ENCODE data around the gene MIPOL1.

- no peak for TF ChIP-seq TAF1 (IDR thresholded peaks at IDR 0.05; ENCODE audit: borderline replicate concordance, low read depth, low read length)
- no peak for TF ChIP-seq POLR2AphosphoS5 (IDR thresholded peaks at IDR 0.05; ENCODE audit: low read depth, low read length)
- no peak for TF ChIP-seq POLR2A (IDR thresholded peaks at IDR 0.05; ENCODE audit: low read depth, low read length)
Measured at GRCh38 chr14:37197421-37198272, at the start of gene MIPOL1.
